GM12892 (cell line): ENCODE measurements around the gene SUPT3H.
"Not testable (repeated sequence)": the region's sequence is repeated elsewhere in the genome, so short reads cannot be mapped to it uniquely, and the experiment has no call there.

ENCODE experiments used
- DNase-seq: peaks from one replicate; pipeline ENCODE4 v3.0.0; 2011; ENCODE audit not compliant: insufficient read length
- FAIRE-seq: peaks from 2 replicates; lab custom pipeline; 2011; peaks lifted over from hg19 to GRCh38; lab: Jason Lieb, UNC
- POLR2A ChIP-seq: IDR thresholded peaks from 2 replicates; pipeline ENCODE4 v1.6.1; 2011; ENCODE audit warnings: low read depth, low read length, control low read depth
- POLR2AphosphoS5 ChIP-seq: IDR thresholded peaks from 2 replicates; pipeline ENCODE4 v1.6.1; 2011; ENCODE audit warnings: low read depth, low read length, control low read depth
- TAF1 ChIP-seq: IDR thresholded peaks from 2 replicates; pipeline ENCODE4 v1.6.1; 2011; ENCODE audit warnings: low read depth, mild to moderate bottlenecking, control low read depth, low read length, borderline replicate concordance

Gene SUPT3H

DNA sequence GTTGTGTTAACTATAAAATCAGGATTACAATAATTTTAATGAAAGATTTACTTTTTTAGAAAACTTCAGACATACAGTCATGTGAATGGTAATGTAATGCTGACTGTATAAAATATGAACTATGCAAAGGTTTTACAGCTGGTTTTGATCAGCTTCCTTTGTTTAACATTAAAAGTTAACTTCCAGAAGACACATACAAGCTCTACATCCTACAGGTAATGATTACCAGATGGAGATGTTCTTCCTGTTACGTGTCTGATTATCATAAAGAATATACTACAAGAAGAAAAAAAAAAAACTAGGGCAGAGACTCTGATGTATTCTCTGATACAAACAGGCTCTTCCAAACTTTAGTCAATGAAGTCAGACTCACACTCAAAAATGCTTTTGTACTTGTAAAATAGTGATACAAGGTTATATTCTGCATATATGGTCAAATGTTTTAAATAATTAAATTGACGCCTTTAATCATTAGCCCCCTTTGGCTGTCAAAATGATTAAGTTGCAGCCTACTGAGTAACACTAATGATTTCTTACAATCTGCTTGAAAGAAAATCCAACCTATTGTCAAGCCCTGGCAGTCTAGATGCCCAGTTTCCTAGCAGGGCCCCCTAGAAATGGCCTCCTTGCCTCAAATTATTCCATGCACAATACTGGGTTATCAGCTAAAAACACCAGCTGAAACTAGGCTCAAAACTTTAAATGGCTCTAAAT lies 301.4 kb downstream of the SUPT3H start:
- DNase-seq (no peak), FAIRE-seq (no peak)

DNA sequence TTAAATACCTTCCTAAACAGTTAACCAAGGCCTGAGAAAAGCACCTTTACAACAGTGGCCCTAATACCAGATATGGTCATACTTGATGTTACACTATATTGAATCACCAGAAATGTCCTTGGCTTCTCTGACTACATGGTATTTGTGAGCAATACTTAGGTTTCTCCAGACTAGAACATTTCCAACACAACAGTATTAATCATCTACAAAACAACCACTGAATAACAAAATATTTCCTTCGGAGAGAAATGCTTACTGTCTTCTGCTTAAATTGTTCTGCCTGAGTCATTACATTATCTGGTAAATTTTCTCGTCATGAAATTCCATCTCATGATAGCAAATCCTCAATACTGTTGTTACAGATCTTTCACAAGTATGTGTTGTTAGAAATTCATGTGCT lies 302.5 kb downstream of the SUPT3H start:
- FAIRE-seq (no peak), DNase-seq (no peak)
- TF ChIP-seq POLR2AphosphoS5, result no peak
- no peak for TF ChIP-seq POLR2A
- TF ChIP-seq TAF1, result no peak

More for the DNA sequence above, 301.4 kb downstream of the SUPT3H start:
- TF ChIP-seq TAF1, result no peak
- TF ChIP-seq POLR2A, result no peak
- TF ChIP-seq POLR2AphosphoS5, result no peak

DNA sequence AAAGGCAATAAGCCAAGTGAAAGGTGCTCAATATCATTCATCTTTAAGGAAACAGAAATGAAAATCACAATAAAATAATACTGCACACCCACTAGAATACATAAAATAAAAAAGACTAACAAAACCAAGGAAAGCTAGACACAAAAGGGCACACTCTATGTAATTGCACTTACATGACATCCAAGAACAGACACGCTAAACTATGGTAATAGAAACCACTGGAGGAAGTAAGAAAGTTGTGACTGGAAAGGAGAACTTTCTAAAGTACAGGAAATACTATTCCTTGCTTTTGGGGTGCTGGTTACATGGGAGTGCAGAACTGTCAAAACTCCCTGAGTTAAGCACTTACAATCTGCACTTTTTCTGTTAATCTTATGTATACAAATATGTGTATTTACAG lies 303.3 kb downstream of the SUPT3H start:
- DNase-seq (no peak), FAIRE-seq (no peak)
- TF ChIP-seq TAF1, result no peak

DNA sequence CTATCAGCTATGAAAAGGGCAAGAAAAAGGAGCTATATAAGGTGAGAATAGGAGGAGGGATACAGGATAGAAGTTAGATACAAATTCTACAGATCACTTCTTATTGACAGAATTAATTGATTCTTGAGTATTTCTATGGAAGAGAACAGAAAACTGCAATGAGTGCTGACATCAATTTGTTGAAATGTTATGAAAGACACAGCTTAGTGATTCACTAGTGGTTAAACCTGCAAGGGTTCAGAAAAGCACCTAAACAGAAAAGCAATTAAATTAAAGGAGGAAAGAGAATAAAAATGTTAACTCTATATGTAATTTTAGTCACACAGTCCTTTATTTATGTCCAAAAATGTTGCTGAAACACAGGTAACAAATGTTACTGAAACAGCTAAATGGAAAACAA lies 304.0 kb downstream of the SUPT3H start:
- no peak for DNase-seq
- TF ChIP-seq TAF1, result no peak
- TF ChIP-seq POLR2A, result no peak
- no peak for TF ChIP-seq POLR2AphosphoS5
- no peak for FAIRE-seq

DNA sequence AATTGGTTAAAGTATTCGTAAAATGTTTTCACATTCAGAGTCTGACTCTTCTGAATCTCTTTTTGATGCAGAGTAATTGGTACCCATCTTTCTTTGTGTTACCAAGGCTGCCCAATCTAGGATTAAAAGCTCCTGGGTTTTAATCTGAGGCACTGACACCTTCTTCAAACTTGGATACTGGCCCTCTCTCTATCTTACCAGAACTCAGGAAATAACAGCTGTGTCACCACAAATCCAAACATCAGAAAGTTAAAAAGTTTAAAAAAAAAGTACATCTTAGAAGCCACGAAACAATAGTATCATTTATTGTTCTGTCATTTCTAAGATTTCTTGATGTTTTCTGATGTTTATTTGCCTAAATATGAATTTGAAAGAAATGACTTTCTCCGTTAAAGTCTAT lies 305.1 kb downstream of the SUPT3H start:
- TF ChIP-seq TAF1, result no peak
- no peak for DNase-seq
- no peak for FAIRE-seq

DNA sequence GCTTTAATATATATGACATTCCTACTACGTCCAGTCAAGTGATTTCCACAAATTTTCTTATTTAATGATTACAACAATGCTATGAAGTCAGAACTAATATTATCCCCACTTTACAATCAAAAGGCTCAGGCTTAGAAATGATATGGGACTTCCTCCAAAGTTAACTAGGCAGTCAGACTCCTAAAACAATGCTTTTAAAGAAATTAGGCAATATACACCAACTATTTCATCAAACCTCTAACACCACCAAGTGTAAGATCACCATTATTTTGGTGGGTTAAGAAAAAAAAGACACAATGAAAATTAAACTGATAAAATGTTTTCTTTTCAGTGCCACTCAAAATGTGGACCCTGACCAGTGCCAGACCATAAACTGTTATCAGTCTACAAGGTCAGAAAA lies 305.7 kb downstream of the SUPT3H start:
- no peak for DNase-seq
- no peak for FAIRE-seq
- TF ChIP-seq POLR2A, result no peak
- TF ChIP-seq TAF1, result no peak

DNA sequence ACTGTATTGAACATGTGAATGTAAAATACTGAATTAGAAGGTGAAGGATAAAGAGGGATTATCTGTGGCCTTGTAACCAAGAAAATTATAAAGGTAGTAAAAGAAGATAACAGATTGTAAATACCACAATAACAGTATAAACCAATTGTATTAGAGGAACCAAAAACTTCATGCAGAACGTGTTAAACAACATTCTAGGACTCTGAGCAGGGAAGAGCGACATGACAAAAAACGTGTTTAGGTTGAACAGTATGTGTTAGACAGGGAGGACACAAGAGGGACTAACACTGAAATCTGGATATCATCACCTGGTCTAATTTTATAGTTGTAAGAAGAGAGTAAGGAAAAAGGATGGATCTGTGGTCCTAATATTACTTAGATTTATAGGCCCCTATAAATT lies 308.6 kb downstream of the SUPT3H start:
- no peak for DNase-seq
- TF ChIP-seq TAF1, result no peak
- no peak for TF ChIP-seq POLR2A
- TF ChIP-seq POLR2AphosphoS5, result no peak
- no peak for FAIRE-seq

DNA sequence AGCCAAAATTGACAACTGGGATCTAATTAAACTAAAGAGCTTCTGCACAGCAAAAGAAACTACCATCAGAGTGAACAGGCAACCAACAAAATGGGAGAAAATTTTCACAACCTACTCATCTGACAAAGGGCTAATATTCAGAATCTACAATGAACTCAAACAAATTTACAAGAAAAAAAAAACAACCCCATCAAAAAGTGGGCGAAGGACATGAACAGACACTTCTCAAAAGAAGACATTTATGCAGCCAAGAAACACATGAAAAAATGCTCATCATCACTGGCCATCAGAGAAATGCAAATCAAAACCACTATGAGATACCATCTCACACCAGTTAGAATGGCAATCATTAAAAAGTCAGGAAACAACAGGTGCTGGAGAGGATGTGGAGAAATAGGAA lies 310.3 kb downstream of the SUPT3H start:
- FAIRE-seq, DNase-seq: not testable (repeated sequence)

DNA sequence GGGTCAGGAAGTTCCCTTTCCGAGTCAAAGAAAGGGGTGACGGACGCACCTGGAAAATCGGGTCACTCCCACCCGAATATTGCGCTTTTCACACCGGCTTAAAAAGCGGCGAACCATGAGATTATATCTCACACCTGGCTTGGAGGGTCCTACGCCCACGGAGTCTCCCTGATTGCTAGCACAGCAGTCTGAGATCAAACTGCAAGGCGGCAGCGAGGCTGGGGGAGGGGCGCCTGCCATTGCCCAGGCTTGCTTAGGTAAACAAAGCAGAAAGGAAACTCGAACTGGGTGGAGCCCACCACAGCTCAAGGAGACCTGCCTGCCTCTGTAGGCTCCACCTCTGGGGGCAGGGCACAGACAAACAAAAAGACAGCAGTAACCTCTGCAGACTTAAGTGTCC lies 315.1 kb downstream of the SUPT3H start:
- not testable (repeated sequence) for FAIRE-seq, DNase-seq

DNA sequence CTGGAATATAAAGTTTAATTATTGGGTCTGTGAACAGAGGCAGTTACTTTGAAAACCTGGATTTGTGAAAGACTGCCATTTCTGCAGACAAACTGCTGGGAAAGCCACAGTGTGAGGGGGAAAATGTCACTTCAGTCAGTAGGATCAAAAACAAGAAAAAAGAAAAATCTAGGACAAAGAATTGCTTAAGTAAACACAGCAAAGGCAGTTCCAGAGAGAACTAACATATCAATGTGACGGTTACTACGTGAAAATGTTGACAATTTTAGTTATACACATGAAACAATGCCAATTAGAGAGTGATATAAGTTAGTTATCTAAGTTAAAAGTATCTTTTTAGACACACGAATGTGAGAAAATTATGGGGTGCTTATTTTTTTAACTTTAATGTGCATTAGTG lies 320.0 kb downstream of the SUPT3H start:
- FAIRE-seq (no peak), DNase-seq (no peak)
- TF ChIP-seq TAF1, result no peak
- TF ChIP-seq POLR2AphosphoS5, result no peak
- TF ChIP-seq POLR2A, result no peak

DNA sequence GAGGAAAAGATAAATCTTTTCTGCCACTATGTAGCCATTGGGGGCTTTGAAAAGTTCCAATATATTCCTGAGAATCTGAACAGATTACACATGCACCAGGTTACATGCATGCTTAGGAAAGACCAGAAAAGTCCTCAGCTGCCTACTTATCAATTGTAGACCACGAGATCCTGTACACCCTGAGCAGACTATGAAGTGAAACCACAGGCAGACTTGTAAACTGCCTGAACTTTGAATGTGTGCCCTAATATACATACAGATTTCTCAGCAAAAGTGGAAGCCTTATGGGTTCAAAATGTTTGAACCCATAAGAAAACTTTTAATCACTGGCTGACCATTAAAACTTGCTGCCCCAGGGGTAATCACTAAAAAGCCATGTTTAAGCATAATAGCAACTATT lies 323.1 kb downstream of the SUPT3H start:
- no peak for TF ChIP-seq TAF1
- TF ChIP-seq POLR2AphosphoS5, result no peak
- TF ChIP-seq POLR2A, result no peak
- FAIRE-seq (peak; percentile 42), DNase-seq (no peak)

DNA sequence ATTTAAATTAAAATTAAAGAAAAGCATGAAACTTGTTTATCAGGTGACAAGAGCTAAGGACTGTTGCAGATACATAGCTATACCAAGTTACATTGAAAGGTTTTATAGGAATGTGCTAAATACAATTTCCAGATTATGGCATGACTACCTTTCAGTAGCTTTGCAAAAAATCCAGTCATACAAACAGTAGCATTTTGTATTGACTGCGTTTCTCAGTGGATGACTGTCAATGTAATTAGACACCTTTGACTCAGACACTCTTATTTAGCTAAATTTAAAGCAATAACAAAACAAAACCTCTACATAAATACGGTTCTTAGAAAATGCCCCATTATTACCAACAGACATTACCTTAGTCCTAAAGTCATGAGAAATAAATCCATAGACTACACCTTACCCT lies 325.4 kb downstream of the SUPT3H start:
- DNase-seq (no peak), FAIRE-seq (no peak)
- TF ChIP-seq TAF1 (no peak), POLR2AphosphoS5 (no peak), POLR2A (no peak)

DNA sequence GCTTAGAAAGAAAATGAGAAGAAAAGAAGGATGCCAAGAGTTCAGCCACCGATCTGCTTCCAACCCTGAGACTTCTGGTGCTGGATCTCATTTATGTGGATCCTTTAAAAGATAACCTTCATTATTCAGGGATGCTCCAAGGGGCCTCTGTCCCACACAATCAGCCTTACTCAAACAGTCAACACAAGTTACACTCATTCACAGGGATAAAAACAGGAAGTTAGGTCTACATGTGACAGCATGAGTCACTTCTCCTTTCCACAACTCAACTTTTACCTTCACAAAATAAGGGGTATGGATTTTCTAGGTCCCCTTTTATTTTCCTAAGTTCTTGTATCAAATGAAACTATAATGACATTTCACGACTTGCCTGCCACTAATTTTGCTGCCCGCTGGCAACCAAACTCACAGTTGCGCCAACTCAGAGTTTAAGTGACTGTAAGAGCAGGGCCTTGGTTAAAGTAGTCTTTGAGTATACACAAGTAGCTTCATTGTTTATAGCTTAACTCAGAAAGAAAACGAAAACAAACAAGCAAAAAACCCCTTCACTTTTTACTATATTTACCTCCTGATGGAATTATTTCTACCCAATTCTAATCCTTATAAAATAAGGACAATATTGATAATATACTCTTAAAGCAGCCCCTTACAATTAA lies 328.4 kb downstream of the SUPT3H start:
- DNase-seq, result no peak
- TF ChIP-seq POLR2A (no peak), TAF1 (no peak), POLR2AphosphoS5 (no peak)
- no peak for FAIRE-seq

DNA sequence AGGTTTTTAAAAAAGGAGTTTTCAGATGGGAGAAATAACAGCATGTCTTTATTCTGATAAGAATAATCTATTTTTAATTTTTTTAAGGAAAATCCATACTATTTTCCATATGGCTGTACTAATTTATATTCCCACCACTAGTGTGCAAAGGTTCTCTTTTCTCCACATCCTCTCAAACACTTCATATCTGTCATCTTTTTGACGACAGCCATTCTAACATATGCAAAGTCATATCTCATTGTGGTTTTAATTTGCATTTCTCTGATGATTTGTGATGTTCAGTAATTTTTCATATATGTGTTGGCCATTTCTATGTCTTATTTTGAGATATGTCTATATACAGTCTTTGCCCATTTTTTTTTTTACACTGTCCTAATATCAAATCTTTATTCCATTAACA lies 330.2 kb downstream of the SUPT3H start:
- TF ChIP-seq POLR2AphosphoS5 (no peak), POLR2A (no peak), TAF1 (no peak)
- DNase-seq (no peak), FAIRE-seq (no peak)
